NT2/D1 (cell line): Measurements from ENCODE around the gene KIF2A.

ENCODE experiments used
- SUZ12 ChIP-seq: IDR thresholded peaks from 2 replicates; pipeline ENCODE4 v1.6.1; 2011; ENCODE audit not compliant: insufficient read length, insufficient read depth; ENCODE audit errors: extremely low read depth
- YY1 ChIP-seq: IDR thresholded peaks from 2 replicates; pipeline ENCODE4 v1.6.1; 2011; ENCODE audit not compliant: insufficient read length, insufficient read depth
- ZNF274 ChIP-seq: IDR thresholded peaks from 2 replicates; pipeline ENCODE4 v1.6.1; 2011; ENCODE audit warnings: mild to moderate bottlenecking, low read depth, low read length

- TF ChIP-seq YY1: no peak
- no peak for TF ChIP-seq SUZ12
- TF ChIP-seq ZNF274: no peak
These were observed 34.1 kb upstream of the KIF2A start for GRCh38 chr5:62271870-62272269.
